K562 (cell line): ENCODE measurements around the gene DRAXIN. TPM values are rescaled to one million over a fixed set of nuclear protein-coding genes. Genes with fewer than 3 reads are reported as not detected.
"Not testable (repeated sequence)": the region's sequence is repeated elsewhere in the genome, so short reads cannot be mapped to it uniquely, and the experiment has no call there.

ENCODE experiments used
- ARID2 ChIP-seq: fragments of 450-650 bp; IDR thresholded peaks from 2 replicates; pipeline ENCODE4 v1.6.1; 2017; ENCODE audit warnings: antibody characterized with exemption, mild to moderate bottlenecking
- BCOR ChIP-seq: fragments of 450-650 bp; IDR thresholded peaks from 2 replicates; pipeline ENCODE4 v1.6.1; 2016
- BHLHE40 ChIP-seq: IDR thresholded peaks from 2 replicates; pipeline ENCODE4 v1.6.1; 2011; ENCODE audit warnings: low read length, improper control_type of control experiment
- CC2D1A ChIP-seq: fragments of 450-650 bp; IDR thresholded peaks from 2 replicates; pipeline ENCODE4 v1.6.1; 2017; ENCODE audit warnings: mild to moderate bottlenecking
- CTCF ChIP-seq, 3 experiments: IDR thresholded peaks in 2 of 3; conservative IDR thresholded peaks in 1 of 3; 2 replicates each; pipeline ENCODE4 v1.5.1; 2011 to 2012; ENCODE audit warnings: low read length in 3 of 3, mild to moderate bottlenecking in 3 of 3, control low read depth in 2 of 3, improper control_type of control experiment in 1 of 3, inconsistent platforms in 1 of 3, low read depth in 1 of 3, mixed read lengths in 1 of 3, moderate library complexity in 1 of 3; ENCODE audit not compliant: insufficient read depth in 2 of 3
- DEAF1 ChIP-seq: fragments of 450-650 bp; formaldehyde crosslinking; IDR thresholded peaks from 2 replicates; pipeline ENCODE4 v1.4.0; 2020; ENCODE audit warnings: mild to moderate bottlenecking, moderate library complexity
- GTF2F1 ChIP-seq: IDR thresholded peaks from 2 replicates; pipeline ENCODE4 v1.6.1; 2011; ENCODE audit warnings: low read depth, low read length, improper control_type of control experiment
- HBP1 ChIP-seq: fragments of 450-650 bp; formaldehyde crosslinking; IDR thresholded peaks from 2 replicates; pipeline ENCODE4 v1.4.0; 2022; ENCODE audit warnings: missing genetic modification characterization
- JUN ChIP-seq, 2 experiments: sonication (generic) in 1 of 2; formaldehyde crosslinking in 1 of 2; IDR thresholded peaks; 2 replicates each; pipeline versions ENCODE4 v1.6.1 to v1.8.0; 2012 to 2022; ENCODE audit warnings: borderline replicate concordance in 2 of 2, mild to moderate bottlenecking in 2 of 2, improper control_type of control experiment in 1 of 2, low read depth in 1 of 2, low read length in 1 of 2, missing genetic modification reagents in 1 of 2
- JUND ChIP-seq, 2 experiments: IDR thresholded peaks; 2 replicates in 1 of 2; 3 replicates in 1 of 2; pipeline ENCODE4 v1.6.1; 2011; ENCODE audit warnings: borderline replicate concordance in 2 of 2, low read depth in 2 of 2, low read length in 2 of 2, improper control_type of control experiment in 1 of 2, missing biosample characterization in 1 of 2, missing genetic modification characterization in 1 of 2, missing genetic modification reagents in 1 of 2
- KDM1A ChIP-seq, 2 experiments: fragments of 450-650 bp; IDR thresholded peaks; 2 replicates each; pipeline ENCODE4 v1.6.1; 2016; ENCODE audit warnings: mild to moderate bottlenecking in 2 of 2
- KLF16 ChIP-seq: IDR thresholded peaks from 2 replicates; pipeline ENCODE4 v1.6.1; 2016; ENCODE audit warnings: antibody characterized with exemption
- RAD21 ChIP-seq, 2 experiments: fragments of 250-450 bp in 1 of 2; fragments of 450-650 bp in 1 of 2; sonication (Bioruptor Pico) in 1 of 2; formaldehyde crosslinking in 1 of 2; IDR thresholded peaks in 1 of 2; conservative IDR thresholded peaks in 1 of 2; 2 replicates each; pipeline versions ENCODE4 v1.4.0 to v1.8.0; 2020 to 2022; ENCODE audit warnings: mild to moderate bottlenecking in 2 of 2, moderate library complexity in 1 of 2
- RB1 ChIP-seq: fragments of 450-650 bp; IDR thresholded peaks from 2 replicates; pipeline ENCODE4 v1.6.1; 2017; ENCODE audit warnings: low read depth, mild to moderate bottlenecking
- RBM25 ChIP-seq: fragments of 200-400 bp; formaldehyde crosslinking; IDR thresholded peaks from 2 replicates; pipeline ENCODE4 v1.6.1; 2018; ENCODE audit warnings: low read length, low read depth, moderate library complexity; ENCODE audit not compliant: severe bottlenecking
- SMC3 ChIP-seq: conservative IDR thresholded peaks from 2 replicates; pipeline ENCODE4 v1.6.1; 2011; ENCODE audit warnings: low read depth, low read length, improper control_type of control experiment; ENCODE audit not compliant: insufficient read depth
- SP1 ChIP-seq: sonication (generic); formaldehyde crosslinking; IDR thresholded peaks from 2 replicates; pipeline ENCODE4 v1.8.1; 2022; ENCODE audit warnings: mild to moderate bottlenecking, missing genetic modification reagents
- STAG1 ChIP-seq: sonication (generic); formaldehyde crosslinking; IDR thresholded peaks from 2 replicates; pipeline ENCODE4 v1.5.0; 2020; ENCODE audit warnings: missing genetic modification reagents, borderline replicate concordance
- TCF15 ChIP-seq: fragments of 250-450 bp; sonication (Bioruptor Pico); IDR thresholded peaks from 2 replicates; pipeline ENCODE4 v1.8.0; 2022; ENCODE audit warnings: moderate library complexity, mild to moderate bottlenecking, inconsistent platforms
- XRCC5 ChIP-seq: fragments of 200-400 bp; formaldehyde crosslinking; IDR thresholded peaks from 2 replicates; pipeline ENCODE4 v1.6.1; 2017; ENCODE audit warnings: low read depth, mild to moderate bottlenecking, low read length
- ZNF239 ChIP-seq: fragments of 250-450 bp; sonication (Bioruptor Pico); IDR thresholded peaks from 2 replicates; pipeline ENCODE4 v1.4.0; 2020; ENCODE audit warnings: mild to moderate bottlenecking
- polyA plus RNA-seq, 8 experiments: library from polyadenylated mRNA; depleted of rRNA in 4 of 8; stranded (reverse) in 5 of 8; unstranded in 3 of 8; fragments of >200 nt; fragmentation: Nextera tagmentation in 2 of 8; fragmentation: Illumina TruSeq in 1 of 8; extraction: Ambion mirVana in 2 of 8; extraction: Trizol in 1 of 8; gene quantifications; 2 replicates each; pipeline versions ENCODE4 v1.2.1 to v1.2.3, GENCODE V29; 2011 to 2014; ENCODE audit warnings: inconsistent platforms in 1 of 8, missing spikeins in 1 of 8
- total RNA-seq, 7 experiments: library from RNA; depleted of rRNA in 6 of 7; stranded (reverse); fragments of >200 nt in 6 of 7; fragmentation: Illumina TruSeq in 2 of 7; extraction: Trizol in 2 of 7; gene quantifications; 2 replicates each; pipeline versions ENCODE4 v1.2.1 to v1.2.3, GENCODE V29; 2011 to 2021; ENCODE audit warnings: low replicate concordance in 1 of 7

The DRAXIN gene
- total and polyA plus RNA-seq, 9 of the 15 experiments (the other 6 are each of a cell fraction or from before 2014, with no cell fraction given) = 0.01 to 0.04 (median 0.01) TPM; not detected in 6

- 0 out of 2 replicates have a peak, but pooled peaks have one; percentile 43 for TF ChIP-seq JUN (IDR thresholded peaks at IDR 0.05; ENCODE audit: borderline replicate concordance, low read depth, low read length)
- not testable (repeated sequence) for TF ChIP-seq JUN (CRISPR knock-in tag; IDR thresholded peaks at IDR 0.05; ENCODE audit: borderline replicate concordance); JUND (tag; IDR thresholded peaks at IDR 0.05; ENCODE audit: borderline replicate concordance, low read depth, low read length)
- TF ChIP-seq RB1 = peak; percentile 73
- 0 out of 2 replicates have a peak, but pooled peaks have one; percentile 25 for TF ChIP-seq XRCC5
- peak; percentile 85 for TF ChIP-seq CC2D1A
- TF ChIP-seq RAD21 (CRISPR knock-in tag; conservative IDR thresholded peaks at IDR 0.05 in 1 of 2, IDR thresholded peaks at IDR 0.05 in 1 of 2) = peak; percentile 94 to 99
- 0 out of 2 replicates have a peak, but pooled peaks have one; percentile 26 for TF ChIP-seq GTF2F1
- peak; percentile 95 for TF ChIP-seq DEAF1 (CRISPR knock-in tag)
- peak; percentile 24; the same call in 1 of the 2 replicates for TF ChIP-seq JUND (IDR thresholded peaks at IDR 0.05; ENCODE audit: borderline replicate concordance, low read depth, low read length)
- TF ChIP-seq KLF16 = 0 out of 2 replicates have a peak, but pooled peaks have one; percentile 41
- peak; percentile 78 for TF ChIP-seq RBM25
- peak; percentile 90 for TF ChIP-seq ARID2
- peak; percentile 97 for TF ChIP-seq SMC3
- TF ChIP-seq BHLHE40 = 0 out of 2 replicates have a peak, but pooled peaks have one; percentile 20
- peak in 1 of 2 experiments; percentile 85; a peak in 2 of 4 replicates for TF ChIP-seq KDM1A (IDR thresholded peaks at IDR 0.05)
- 0 out of 2 replicates have a peak, but pooled peaks have one; percentile 60 for TF ChIP-seq TCF15 (CRISPR knock-in tag)
- 0 out of 2 replicates have a peak, but pooled peaks have one; percentile 17 for TF ChIP-seq ZNF239 (CRISPR knock-in tag)
- peak; percentile 95; the same call in 1 of the 2 replicates for TF ChIP-seq STAG1
- peak; percentile 70; the same call in 1 of the 2 replicates for TF ChIP-seq HBP1 (CRISPR knock-in tag)
- peak; percentile 95 to 99 (median 98) for TF ChIP-seq CTCF (IDR thresholded peaks at IDR 0.05 in 2 of 3, conservative IDR thresholded peaks at IDR 0.05 in 1 of 3; ENCODE audit: insufficient read depth in 2 of 3, low read depth in 1 of 3, low read length in 3 of 3)
- TF ChIP-seq BCOR = 0 out of 2 replicates have a peak, but pooled peaks have one; percentile 33
- 0 out of 2 replicates have a peak, but pooled peaks have one; percentile 23 for TF ChIP-seq SP1 (CRISPR knock-in tag)
These were observed 49.0 kb upstream of the DRAXIN start (continued) for GRCh38 chr1:11642418-11643017.
